ENCODE data around the gene SCP2D1.

The SCP2D1 gene

DNA sequence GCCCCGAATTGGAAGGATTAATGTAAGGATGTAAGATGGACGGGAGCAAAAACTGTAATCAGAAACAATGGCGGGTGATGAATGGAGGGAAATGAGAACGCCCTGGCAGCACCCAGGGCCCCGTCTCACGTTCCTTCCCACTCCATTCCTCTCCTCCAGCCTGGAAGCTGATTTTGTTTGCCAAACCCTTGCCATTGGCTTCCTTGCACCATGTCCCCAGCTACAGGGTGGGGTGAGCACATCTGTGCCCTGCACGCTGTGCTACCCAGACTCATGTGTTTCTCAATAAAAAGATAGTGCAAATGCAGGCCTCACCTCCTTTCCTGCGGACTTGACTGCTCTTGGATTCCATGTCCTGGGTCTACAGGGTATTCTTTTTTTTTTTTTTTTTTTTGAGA, 26.7 kb downstream of the SCP2D1 start:
- H3K4me3 Mint-ChIP-seq, result no peak overlapping the region
- H3K36me3 Mint-ChIP-seq (ENCODE audit: low read depth), result no peaks in the 10 kb centered on the region
- H3K27me3 Mint-ChIP-seq, result peaks cover 4% of the 10 kb centered on the region
- H3K27ac Mint-ChIP-seq, result no peak overlapping the region
- no peaks in the 10 kb centered on the region for H3K9me3 Mint-ChIP-seq
- no peaks in the 10 kb centered on the region for H3K4me1 Mint-ChIP-seq (ENCODE audit: low read depth)

DNA sequence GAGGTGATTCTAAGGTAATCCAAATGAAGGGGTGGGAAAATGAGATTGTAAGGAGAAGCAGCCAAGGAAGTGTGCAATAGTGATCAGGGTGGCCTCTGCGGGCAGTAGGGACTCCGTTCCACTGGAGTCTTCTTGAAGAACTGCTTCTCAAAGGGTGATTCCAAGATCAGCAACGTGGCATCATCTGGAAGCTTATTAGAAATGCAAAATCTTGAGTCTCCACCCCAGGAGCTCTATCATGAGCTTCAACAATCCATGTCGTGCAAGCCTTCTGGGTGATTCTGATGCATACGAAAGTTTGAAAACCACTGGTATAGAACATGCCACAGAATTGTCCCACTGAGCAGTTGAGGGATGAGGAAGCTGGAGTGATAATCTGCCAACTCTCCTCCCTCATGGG, 31.4 kb downstream of the SCP2D1 start:
- no peaks in the 10 kb centered on the region for H3K9me3 Mint-ChIP-seq
- no peak overlapping the region for H3K4me3 Mint-ChIP-seq
- peaks cover 5% of the 10 kb centered on the region for H3K27me3 Mint-ChIP-seq
- no peaks in the 10 kb centered on the region for H3K4me1 Mint-ChIP-seq (ENCODE audit: low read depth)
- no peaks in the 10 kb centered on the region for H3K36me3 Mint-ChIP-seq (ENCODE audit: low read depth)
- H3K27ac Mint-ChIP-seq, result no peak overlapping the region

DNA sequence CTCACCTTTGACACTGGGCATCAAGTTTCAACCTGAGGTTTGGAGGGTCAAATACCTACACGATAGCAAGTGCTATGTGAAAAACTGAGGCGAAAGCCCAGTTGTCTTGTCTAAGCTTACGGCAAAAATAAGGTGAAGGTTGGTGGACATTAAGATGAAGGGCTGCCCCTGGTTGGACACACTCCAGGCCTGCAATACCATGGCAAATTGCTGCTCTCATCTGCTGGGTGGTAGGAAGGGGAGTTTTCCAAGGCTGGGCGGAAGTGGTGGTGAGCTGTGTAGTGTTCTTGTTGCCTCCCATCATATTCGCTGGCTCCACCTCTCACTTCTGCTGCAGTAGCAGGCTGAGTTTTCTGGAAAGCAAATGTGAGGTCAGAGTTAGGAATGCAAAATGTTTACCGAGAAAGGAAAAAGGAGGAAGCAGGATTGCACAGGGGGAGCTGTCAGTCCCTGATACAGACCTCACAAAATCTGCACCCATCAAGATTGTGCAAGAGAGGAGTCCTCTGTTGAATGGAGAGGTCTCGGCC, 33.7 kb downstream of the SCP2D1 start:
- Mint-ChIP-seq H3K36me3 (ENCODE audit: low read depth) (no peaks in the 10 kb centered on the region), H3K4me3 (no peak overlapping the region), H3K27me3 (peaks cover 20% of the 10 kb centered on the region), H3K4me1 (ENCODE audit: low read depth) (no peaks in the 10 kb centered on the region), H3K9me3 (no peaks in the 10 kb centered on the region), H3K27ac (no peak overlapping the region)

DNA sequence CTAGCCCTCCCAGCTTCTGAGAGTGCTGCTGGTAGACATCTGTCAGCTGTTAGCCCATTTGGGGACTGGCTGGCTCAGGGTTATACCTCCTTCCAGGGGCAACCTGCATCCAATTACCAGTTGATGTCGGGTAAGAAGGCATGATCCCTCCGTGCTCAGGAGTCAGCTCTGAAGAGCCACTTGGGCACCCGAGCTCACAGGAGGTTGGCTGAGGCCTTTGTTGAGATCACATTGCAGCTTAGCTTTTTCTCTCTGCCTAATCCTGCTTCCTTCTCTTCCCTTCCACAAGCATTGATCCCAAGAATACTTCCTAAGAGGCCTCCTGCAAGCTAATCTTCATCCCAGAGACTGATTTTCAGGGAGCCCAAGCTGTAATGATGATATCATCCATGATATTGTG, 35.5 kb downstream of the SCP2D1 start:
- Mint-ChIP-seq H3K36me3 (ENCODE audit: low read depth) (no peaks in the 10 kb centered on the region), H3K4me1 (ENCODE audit: low read depth) (no peaks in the 10 kb centered on the region), H3K4me3 (no peak overlapping the region), H3K9me3 (no peaks in the 10 kb centered on the region), H3K27me3 (peaks cover 27% of the 10 kb centered on the region), H3K27ac (no peak overlapping the region)

DNA sequence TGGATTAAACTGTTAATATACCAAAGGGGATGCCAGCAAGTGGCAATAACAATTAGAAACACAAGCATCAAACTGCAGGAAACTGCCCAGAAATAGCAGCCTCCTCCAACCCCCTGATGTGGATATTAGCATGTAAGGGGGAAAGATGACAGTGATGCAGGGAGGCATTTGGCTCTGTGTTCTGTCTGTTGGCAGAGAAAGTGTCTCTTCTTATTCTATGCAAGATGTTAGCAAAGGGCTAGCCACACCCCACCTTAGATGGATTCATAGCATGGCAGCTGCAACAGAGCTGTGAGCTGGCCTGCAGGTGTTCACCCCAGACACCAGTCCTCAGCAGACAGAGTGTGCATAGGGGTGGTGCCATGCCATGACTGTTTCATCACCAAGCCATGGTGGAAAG, 38.0 kb downstream of the SCP2D1 start:
- no peak overlapping the region for H3K27ac Mint-ChIP-seq
- H3K9me3 Mint-ChIP-seq, result no peaks in the 10 kb centered on the region
- H3K4me3 Mint-ChIP-seq, result no peak overlapping the region
- H3K4me1 Mint-ChIP-seq (ENCODE audit: low read depth), result no peaks in the 10 kb centered on the region
- no peaks in the 10 kb centered on the region for H3K36me3 Mint-ChIP-seq (ENCODE audit: low read depth)
- peaks cover 40% of the 10 kb centered on the region for H3K27me3 Mint-ChIP-seq

DNA sequence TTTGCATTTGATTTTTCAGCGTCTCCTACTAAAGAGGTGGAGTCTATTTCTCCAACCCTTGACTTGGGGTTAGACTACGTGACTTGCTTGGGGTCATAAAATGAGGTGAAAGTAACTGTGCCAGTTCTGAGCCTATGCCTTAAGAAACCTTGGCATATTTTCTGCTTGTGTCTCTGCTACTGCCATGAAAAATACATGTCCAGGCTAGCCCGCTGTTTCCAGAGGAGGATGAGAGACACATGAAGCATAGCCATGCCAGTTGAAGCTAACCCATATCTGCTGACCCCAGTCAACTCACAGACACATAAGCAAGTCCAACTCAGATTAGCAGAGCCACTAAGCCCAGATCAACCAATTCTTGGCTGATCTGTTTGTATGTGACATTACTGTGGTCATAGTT, 38.7 kb downstream of the SCP2D1 start:
- H3K4me1 Mint-ChIP-seq (ENCODE audit: low read depth), result no peaks in the 10 kb centered on the region
- peaks cover 44% of the 10 kb centered on the region for H3K27me3 Mint-ChIP-seq
- H3K27ac Mint-ChIP-seq, result no peak overlapping the region
- no peaks in the 10 kb centered on the region for H3K9me3 Mint-ChIP-seq
- H3K4me3 Mint-ChIP-seq, result no peak overlapping the region
- H3K36me3 Mint-ChIP-seq (ENCODE audit: low read depth), result no peaks in the 10 kb centered on the region

DNA sequence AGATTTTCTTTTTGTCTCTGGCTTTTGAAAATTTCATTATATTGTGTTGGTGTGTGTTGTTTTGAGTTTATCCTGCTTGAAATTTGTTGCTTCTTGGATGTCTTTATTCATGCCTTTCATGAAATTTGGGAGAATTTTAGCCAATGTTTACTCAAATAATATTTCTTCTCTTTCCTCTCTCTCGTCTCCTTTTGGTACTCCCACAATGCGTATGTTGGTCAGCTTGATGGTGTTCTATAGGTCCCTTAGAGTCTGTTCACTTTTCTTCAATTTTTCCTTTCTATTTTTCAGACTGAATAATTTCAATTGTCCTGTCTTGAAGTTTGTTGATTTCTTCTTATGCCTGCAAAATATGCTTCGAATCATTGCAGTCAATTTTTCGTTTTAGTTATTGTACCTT, 39.6 kb downstream of the SCP2D1 start:
- no peak overlapping the region for H3K4me3 Mint-ChIP-seq
- H3K9me3 Mint-ChIP-seq, result no peaks in the 10 kb centered on the region
- H3K27ac Mint-ChIP-seq, result no peak overlapping the region
- no peaks in the 10 kb centered on the region for H3K36me3 Mint-ChIP-seq (ENCODE audit: low read depth)
- H3K27me3 Mint-ChIP-seq, result peaks cover 44% of the 10 kb centered on the region
- no peaks in the 10 kb centered on the region for H3K4me1 Mint-ChIP-seq (ENCODE audit: low read depth)

DNA sequence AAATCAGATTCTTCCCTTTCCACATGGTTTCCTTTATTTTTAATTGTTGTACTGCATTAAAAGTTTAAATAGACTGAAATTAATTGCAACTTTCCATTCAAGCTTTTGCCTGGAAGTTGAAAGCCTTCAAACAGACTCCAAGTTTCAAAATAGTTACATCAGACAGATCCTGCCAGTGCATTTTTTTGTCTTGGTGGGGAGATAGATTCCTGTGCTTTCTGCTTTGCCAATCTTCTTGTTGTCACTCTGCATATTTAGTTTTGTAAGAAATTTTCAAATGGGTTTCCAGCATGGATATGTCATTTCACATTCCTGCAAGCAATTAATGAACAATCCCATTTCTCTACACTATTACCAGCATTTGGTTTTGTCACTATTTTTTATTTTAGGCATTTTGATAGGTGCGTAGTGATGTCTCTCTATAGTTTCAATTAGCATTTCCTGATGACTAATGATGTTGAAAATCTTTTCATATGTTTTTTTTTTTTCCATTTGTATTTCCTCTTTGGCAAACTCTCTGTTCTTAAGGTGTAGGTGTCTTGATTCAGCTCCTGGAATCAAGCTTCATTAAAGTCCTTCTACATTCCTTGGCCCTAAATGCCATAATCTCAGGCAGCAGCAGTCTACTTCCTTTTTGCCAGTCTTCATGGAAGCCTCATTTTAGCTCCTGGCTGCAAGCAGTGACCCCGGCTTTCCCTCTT, 40.5 kb downstream of the SCP2D1 start:
- Mint-ChIP-seq H3K27ac (no peak overlapping the region), H3K9me3 (no peaks in the 10 kb centered on the region), H3K27me3 (peaks cover 44% of the 10 kb centered on the region), H3K4me3 (no peak overlapping the region), H3K36me3 (ENCODE audit: low read depth) (no peaks in the 10 kb centered on the region), H3K4me1 (ENCODE audit: low read depth) (no peaks in the 10 kb centered on the region)

DNA sequence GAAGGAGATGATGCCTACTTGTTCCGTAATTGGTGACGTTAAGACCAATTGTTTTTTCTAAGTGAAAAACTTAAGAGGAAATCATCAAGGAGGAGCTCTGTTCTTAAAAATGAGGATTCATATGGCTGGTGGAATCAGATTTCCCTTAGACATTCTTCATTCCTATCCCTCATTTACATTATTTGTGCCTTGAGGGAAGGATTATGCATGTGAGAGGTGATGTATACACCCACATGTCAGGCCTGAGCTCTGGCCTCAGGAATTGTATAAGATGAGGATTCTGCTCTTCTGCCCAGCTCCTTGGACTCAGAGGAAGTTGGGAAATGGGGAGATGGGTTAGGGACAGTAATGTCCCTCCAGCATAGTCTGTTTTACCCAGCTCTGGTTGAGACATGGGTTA, 42.3 kb downstream of the SCP2D1 start:
- H3K4me1 Mint-ChIP-seq (ENCODE audit: low read depth), result no peaks in the 10 kb centered on the region
- H3K27ac Mint-ChIP-seq, result no peak overlapping the region
- no peak overlapping the region for H3K4me3 Mint-ChIP-seq
- no peaks in the 10 kb centered on the region for H3K36me3 Mint-ChIP-seq (ENCODE audit: low read depth)
- peaks cover 38% of the 10 kb centered on the region for H3K27me3 Mint-ChIP-seq
- H3K9me3 Mint-ChIP-seq, result peaks cover 10% of the 10 kb centered on the region

DNA sequence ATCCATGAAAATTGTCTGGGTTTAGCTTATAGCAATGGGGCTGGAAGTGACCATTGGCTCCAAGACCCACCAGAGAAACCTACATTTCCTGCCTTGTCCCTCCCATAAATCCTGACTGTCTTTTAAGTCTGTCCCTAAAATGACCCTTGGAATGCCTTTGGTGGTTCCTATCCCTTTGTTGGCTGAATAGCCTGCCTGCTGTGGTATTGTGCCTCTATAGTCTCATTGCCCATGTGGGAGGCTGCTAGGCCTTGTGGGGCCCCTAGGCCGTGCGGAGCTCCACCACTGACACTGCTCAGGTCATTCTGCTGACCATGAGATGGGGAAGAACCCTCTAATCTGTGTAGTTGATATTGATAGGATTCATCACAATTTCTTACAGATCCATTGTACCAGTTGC, 43.3 kb downstream of the SCP2D1 start:
- H3K4me3 Mint-ChIP-seq, result no peak overlapping the region
- H3K27ac Mint-ChIP-seq, result no peak overlapping the region
- no peaks in the 10 kb centered on the region for H3K4me1 Mint-ChIP-seq (ENCODE audit: low read depth)
- H3K27me3 Mint-ChIP-seq, result peaks cover 29% of the 10 kb centered on the region
- peaks cover 10% of the 10 kb centered on the region for H3K9me3 Mint-ChIP-seq
- H3K36me3 Mint-ChIP-seq (ENCODE audit: low read depth), result no peaks in the 10 kb centered on the region

DNA sequence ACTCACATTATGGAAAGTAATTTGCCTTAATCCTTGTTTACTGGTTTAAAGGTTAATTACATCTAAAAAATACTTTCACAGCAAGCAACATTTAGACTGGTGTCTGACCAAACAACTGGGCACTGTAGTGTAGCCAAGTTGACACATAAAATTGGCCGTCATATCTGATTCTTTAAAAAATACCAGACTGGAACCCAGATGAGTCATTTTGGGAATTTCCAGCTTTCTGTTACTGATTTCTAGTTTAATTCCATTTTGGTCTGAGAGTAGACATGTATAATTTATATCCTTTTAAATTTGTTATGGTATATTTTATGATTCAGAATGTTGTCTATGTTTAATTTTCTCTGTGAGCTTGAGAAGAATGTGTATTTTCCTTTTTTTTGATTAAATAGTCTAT, 44.1 kb downstream of the SCP2D1 start:
- H3K27me3 Mint-ChIP-seq, result peaks cover 26% of the 10 kb centered on the region
- H3K36me3 Mint-ChIP-seq (ENCODE audit: low read depth), result no peaks in the 10 kb centered on the region
- H3K4me1 Mint-ChIP-seq (ENCODE audit: low read depth), result no peaks in the 10 kb centered on the region

DNA sequence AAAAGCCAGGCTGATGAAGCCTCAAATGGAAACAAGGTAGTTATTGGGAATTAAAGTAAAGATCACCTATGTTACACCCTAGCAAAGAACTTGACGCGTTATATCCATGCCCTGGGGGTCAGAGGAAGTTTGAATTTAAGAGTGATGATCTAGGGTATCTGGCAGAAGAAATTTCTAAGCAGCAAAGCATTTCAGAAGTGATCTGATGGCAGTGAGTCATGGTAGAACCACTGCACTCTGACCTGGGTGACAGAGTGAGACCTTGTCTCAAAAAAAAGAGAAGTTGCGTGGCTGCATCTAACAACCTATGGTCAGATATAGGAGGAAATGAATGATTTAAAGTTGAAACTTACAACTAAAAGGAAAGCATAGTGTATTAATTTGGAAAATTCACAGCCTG, 45.2 kb downstream of the SCP2D1 start:
- no peak overlapping the region for H3K4me3 Mint-ChIP-seq
- no peak overlapping the region for H3K27ac Mint-ChIP-seq
- H3K36me3 Mint-ChIP-seq (ENCODE audit: low read depth), result no peaks in the 10 kb centered on the region
- peaks cover 20% of the 10 kb centered on the region for H3K27me3 Mint-ChIP-seq
- no peaks in the 10 kb centered on the region for H3K4me1 Mint-ChIP-seq (ENCODE audit: low read depth)
- peaks cover 10% of the 10 kb centered on the region for H3K9me3 Mint-ChIP-seq

More for the DNA sequence above, 44.1 kb downstream of the SCP2D1 start:
- Mint-ChIP-seq H3K9me3 (peaks cover 10% of the 10 kb centered on the region), H3K27ac (no peak overlapping the region), H3K4me3 (no peak overlapping the region)
